Kidney (tissue), 14 donors: ENCODE data around the gene MFN2. TPM values are rescaled to one million over a fixed set of nuclear protein-coding genes. Genes with fewer than 3 reads are reported as not detected.

Source experiments
- DNase-seq, 5 donors: peaks; one replicate each; pipeline ENCODE4 v3.0.0-alpha.2; 2013 to 2020
- FAIRE-seq: peaks from 2 replicates; lab custom pipeline; 2012; peaks lifted over from hg19 to GRCh38; lab: Jason Lieb, UNC
- H3K27ac ChIP-seq, 2 donors: one replicate each; pipeline ENCODE4 v1.7.0; 2013; ENCODE audit warnings: low read depth in 2 of 2, low read length in 2 of 2, inconsistent platforms in 1 of 2
- H3K27me3 ChIP-seq: one replicate; pipeline ENCODE4 v1.7.1; 2013; ENCODE audit warnings: low read length, inconsistent platforms; ENCODE audit not compliant: control insufficient read depth, insufficient read depth
- H3K36me3 ChIP-seq, 3 donors: one replicate each; pipeline versions ENCODE4 v1.7.0 to v1.7.1; 2013; ENCODE audit warnings: low read length in 3 of 3, control low read depth in 1 of 3, inconsistent platforms in 1 of 3; ENCODE audit not compliant: insufficient read depth in 3 of 3, control insufficient read depth in 2 of 3
- H3K4me1 ChIP-seq, 3 donors: one replicate each; pipeline versions ENCODE4 v1.7.0 to v1.7.1; 2013; ENCODE audit warnings: low read length in 3 of 3, inconsistent platforms in 1 of 3, low read depth in 1 of 3; ENCODE audit not compliant: control insufficient read depth in 2 of 3, insufficient read depth in 2 of 3
- H3K4me3 ChIP-seq, 3 donors: one replicate each; pipeline versions ENCODE4 v1.7.0 to v1.8.1; 2013; ENCODE audit warnings: low read length in 3 of 3, control low read depth in 1 of 3, inconsistent platforms in 1 of 3
- H3K9ac ChIP-seq, 3 donors: one replicate each; pipeline versions ENCODE4 v1.7.0 to v1.7.1; 2013; ENCODE audit warnings: low read length in 3 of 3, control low read depth in 1 of 3, inconsistent platforms in 1 of 3
- H3K9me3 ChIP-seq, 3 donors: one replicate each; pipeline versions ENCODE4 v1.7.0 to v1.7.1; 2013; ENCODE audit warnings: low read length in 3 of 3, control low read depth in 1 of 3, inconsistent platforms in 1 of 3; ENCODE audit not compliant: control insufficient read depth in 2 of 3, insufficient read depth in 1 of 3
- CTCF ChIP-seq: IDR thresholded peaks from 3 replicates; pipeline ENCODE4 v1.5.1; 2012; ENCODE audit warnings: mild to moderate bottlenecking, moderate library complexity, borderline replicate concordance; ENCODE audit not compliant: insufficient read depth; ENCODE audit errors: extremely low read depth
- intact Hi-C: fragments of 100-400 bp; cut with DNase I; formaldehyde crosslinking; loops from one replicate; pipeline ENCODE4 v1.11.1; 2022
- polyA plus RNA-seq: library from polyadenylated mRNA; stranded (reverse); fragments of 350-450 nt; fragmentation: Illumina TruSeq; extraction: RNeasy Lipid Tissue Mini Kit (QIAGEN cat#74804); gene quantifications from one replicate; pipeline ENCODE4 v1.2.3, GENCODE V29; 2014; ENCODE audit warnings: low read depth, low replicate concordance; ENCODE audit not compliant: insufficient read depth
- total RNA-seq: library from RNA; stranded (reverse); fragmentation: NEBNext Ultra II Directional; extraction: Animal tissue kit (Norgen Biotek cat#: 25700); gene quantifications from one replicate; pipeline ENCODE4 v1.2.1, GENCODE V29; 2021
- donor health status: control.
- donor health status: control.
- donor health status: control.
- donor health status: control.
- donor health status: control.
- donor health status: DM: yes; HTN: yes; CAD: no.
- donor health status: Normal renal cell carcinoma (clear cell type).

The MFN2 gene
- total and polyA plus RNA-seq, 2 donors from 2014 or later = 41.1 to 77.6 TPM

- H3K9me3 ChIP-seq = no peaks in the 10 kb centered on the region
- DNase-seq (no peak), FAIRE-seq (no peak)
- TF ChIP-seq CTCF = no peak
- H3K27me3 ChIP-seq = no peaks in the 10 kb centered on the region
- H3K27ac ChIP-seq = no peak overlapping the region
- peaks cover 0 to 20% (median 5%) of the 10 kb centered on the region in 3 donors for H3K4me1 ChIP-seq
- intact Hi-C loops = no loop called here
- H3K4me3 ChIP-seq = peak overlapping the region in 1 of 3 donors; percentile 86
- peak overlapping the region in 1 of 3 donors; percentile 81 for H3K9ac ChIP-seq
- H3K36me3 ChIP-seq = peaks cover 2 to 14% (median 8%) of the 10 kb centered on the region in 3 donors
These were observed 1.2 kb downstream of the MFN2 start for GRCh38 chr1:11981378-11982009.

- Histone ChIP-seq H3K4me3 (peak overlapping the region in 1 of 3 donors; percentile 86), H3K27me3 (no peaks in the 10 kb centered on the region), H3K9me3 (no peaks in the 10 kb centered on the region), H3K9ac (no peak overlapping the region), H3K27ac (no peak overlapping the region), H3K36me3 (peaks cover 2 to 14% (median 8%) of the 10 kb centered on the region in 3 donors), H3K4me1 (peaks cover 0 to 20% (median 5%) of the 10 kb centered on the region in 3 donors)
- peak; percentile 17 for TF ChIP-seq CTCF
- DNase-seq (no peak), FAIRE-seq (no peak)
- intact Hi-C loops = no loop called here
These were observed 1.8 kb downstream of the MFN2 start for GRCh38 chr1:11982010-11982392.

GRCh38 chr1:11984121-11984520 lies 3.9 kb downstream of the MFN2 start:
- H3K36me3 ChIP-seq = peaks cover 2 to 18% (median 11%) of the 10 kb centered on the region in 3 donors

More at GRCh38 chr1:11984121-11984520, 3.9 kb downstream of the MFN2 start:
- Histone ChIP-seq H3K27ac (no peak overlapping the region), H3K9me3 (no peaks in the 10 kb centered on the region), H3K4me1 (peaks cover 0 to 20% (median 5%) of the 10 kb centered on the region in 3 donors), H3K9ac (no peak overlapping the region), H3K4me3 (no peak overlapping the region), H3K27me3 (no peaks in the 10 kb centered on the region)
- DNase-seq (no peak), FAIRE-seq (no peak)
- TF ChIP-seq CTCF = no peak
- intact Hi-C loops = no loop called here
